Lung (tissue), 12 donors: ENCODE data around the gene ANLN. TPM values are rescaled to one million over a fixed set of nuclear protein-coding genes. Genes with fewer than 3 reads are reported as not detected.

ENCODE experiments used
- ATAC-seq: fragments of 200-7000 bp; cut with Tn5 transposase; one replicate; pipeline ENCODE4 v1.9.1; 2020; ENCODE audit warnings: moderate number of reproducible peaks; ENCODE audit not compliant: insufficient read depth, low FRiP score
- DNase-seq, 3 donors: peaks; one replicate each; pipeline ENCODE4 v3.0.0-alpha.2; 2013 to 2017
- H3K27ac ChIP-seq, 2 donors: one replicate each; pipeline ENCODE4 v1.5.1; 2013; ENCODE audit warnings: mild to moderate bottlenecking in 2 of 2, moderate library complexity in 2 of 2, control low read depth in 1 of 2, inconsistent platforms in 1 of 2, low read depth in 1 of 2, low read length in 1 of 2
- H3K27me3 ChIP-seq, 3 donors: one replicate each; pipeline ENCODE4 v1.5.1; 2013; ENCODE audit warnings: low read length in 2 of 3; ENCODE audit not compliant: control insufficient read depth in 3 of 3, insufficient read depth in 3 of 3
- H3K36me3 ChIP-seq, 4 donors: one replicate each; pipeline ENCODE4 v1.5.1; 2013; ENCODE audit warnings: low read length in 4 of 4, mild to moderate bottlenecking in 1 of 4, moderate library complexity in 1 of 4; ENCODE audit not compliant: control insufficient read depth in 4 of 4, insufficient read depth in 4 of 4
- H3K4me1 ChIP-seq, 5 donors: one replicate each; pipeline ENCODE4 v1.5.1; 2013; ENCODE audit warnings: low read length in 5 of 5, mild to moderate bottlenecking in 2 of 5, moderate library complexity in 1 of 5; ENCODE audit not compliant: control insufficient read depth in 5 of 5, insufficient read depth in 5 of 5
- H3K4me3 ChIP-seq: one replicate; pipeline ENCODE4 v1.5.1; 2013; ENCODE audit warnings: mild to moderate bottlenecking, control low read depth, moderate library complexity
- H3K9ac ChIP-seq, 2 donors: one replicate each; pipeline ENCODE4 v1.5.1; 2013; ENCODE audit warnings: low read length in 2 of 2, control low read depth in 1 of 2; ENCODE audit not compliant: insufficient read depth in 1 of 2
- H3K9me3 ChIP-seq, 4 donors: one replicate each; pipeline ENCODE4 v1.5.1; 2013; ENCODE audit warnings: low read length in 3 of 4, mild to moderate bottlenecking in 1 of 4, moderate library complexity in 1 of 4; ENCODE audit not compliant: control insufficient read depth in 4 of 4, insufficient read depth in 3 of 4
- CTCF ChIP-seq: IDR thresholded peaks from 2 replicates; pipeline ENCODE4 v1.5.1; 2012; ENCODE audit warnings: mild to moderate bottlenecking; ENCODE audit errors: control extremely low read depth, extremely low read depth
- WGBS, 2 donors: extraction: QIAGEN DNeasy Blood & Tissue Kit; methylation state at CpG; one replicate each; pipeline ENCODE4 v1.1.7; 2013; 5-methylcytosine and 5-hydroxymethylcytosine counted together
- polyA plus RNA-seq, 2 donors: library from polyadenylated mRNA; stranded (reverse); fragments of 200-250 nt; gene quantifications; one replicate each; pipeline ENCODE4 v1.2.1, GENCODE V29; 2013
- total RNA-seq, 2 donors: library from RNA; depleted of rRNA in 1 of 2; stranded (reverse); fragments of >200 nt in 1 of 2; gene quantifications; one replicate each; pipeline ENCODE4 v1.2.1, GENCODE V29; 2014 to 2021
- donor health status: control.
- donor health status: control.
- donor health status: Bipolar disorder and iron deficiency.
- donor health status: healthy.
- donor health status: DM: yes; HTN: yes; CAD: no.

ANLN gene
- total and polyA plus RNA-seq, 4 donors = 1.4 to 13.8 (median 3.2) TPM

GRCh38 chr7:36468370-36469101, 78.9 kb downstream of the ANLN start:
- Histone ChIP-seq H3K27me3 (no peaks in the 10 kb centered on the region), H3K9ac (no peak overlapping the region), H3K27ac (no peak overlapping the region), H3K4me3 (no peak overlapping the region), H3K9me3 (no peaks in the 10 kb centered on the region), H3K4me1 (no peaks in the 10 kb centered on the region), H3K36me3 (no peaks in the 10 kb centered on the region)
- ATAC-seq (no peak), DNase-seq (no peak)
- TF ChIP-seq CTCF = no peak
- WGBS, 2 donors = 59 to 76% methylated on average over 2 of the region's 2 CpGs

- no peak for ATAC-seq
- no peak overlapping the region for H3K9ac ChIP-seq
- no peak overlapping the region for H3K27ac ChIP-seq
- no peaks in the 10 kb centered on the region for H3K4me1 ChIP-seq
- H3K9me3 ChIP-seq = no peaks in the 10 kb centered on the region
- TF ChIP-seq CTCF = no peak
- H3K36me3 ChIP-seq = no peaks in the 10 kb centered on the region
- H3K27me3 ChIP-seq = no peaks in the 10 kb centered on the region
- H3K4me3 ChIP-seq = no peak overlapping the region
- no peak for DNase-seq
Measured at GRCh38 chr7:36469236-36469635, 79.6 kb downstream of the ANLN start.

DNA sequence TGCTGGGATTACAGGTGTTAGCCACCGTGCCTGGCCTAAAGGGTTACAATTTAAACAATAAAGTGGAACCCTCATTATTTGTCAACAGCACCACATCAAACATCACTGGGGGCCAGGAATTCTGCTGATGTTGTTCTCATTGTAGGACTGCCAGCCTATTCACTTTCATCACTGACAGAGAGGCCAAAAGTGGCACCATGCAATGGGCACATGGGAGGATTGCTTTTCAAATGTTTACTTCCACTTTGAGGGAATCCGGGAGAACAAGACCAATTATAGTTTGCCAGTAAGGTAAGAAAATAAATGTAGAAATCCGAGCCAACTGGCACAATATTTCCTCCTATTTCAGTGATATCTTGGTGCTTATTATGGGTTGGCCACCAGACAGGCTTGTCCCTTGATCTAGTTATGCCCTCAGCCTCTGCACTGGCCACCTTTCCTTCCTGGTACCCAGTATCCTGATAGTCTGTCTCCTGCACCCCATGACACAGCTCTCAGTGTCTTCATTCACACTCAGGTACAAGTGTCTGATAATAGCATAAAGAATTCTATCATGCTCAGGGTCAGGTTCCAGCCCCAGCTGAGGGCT, 82.6 kb downstream of the ANLN start:
- Histone ChIP-seq H3K4me3 (no peak overlapping the region), H3K9ac (no peak overlapping the region), H3K27ac (no peak overlapping the region), H3K4me1 (no peaks in the 10 kb centered on the region), H3K36me3 (no peaks in the 10 kb centered on the region), H3K27me3 (no peaks in the 10 kb centered on the region), H3K9me3 (no peaks in the 10 kb centered on the region)
- TF ChIP-seq CTCF = no peak
- ATAC-seq = no peak
- DNase-seq = no peak
- 61 to 79% methylated on average over 3 of the region's 3 CpGs for WGBS, 2 donors
